NCI-H345 (cell line): ENCODE results near the gene LYZL2.
A peak's percentile ranks its signal among the peaks of the same experiment; 100 is the strongest.
"Not testable (repeated sequence)": the region's sequence is repeated elsewhere in the genome, so short reads cannot be mapped to it uniquely, and the experiment has no call there.

Experiments used
- DNase-seq: peaks from one replicate; lab custom pipeline; 2025; lab: John Stamatoyannopoulos, UW

LYZL2 gene

GRCh38 chr10:30594077-30594476, 35.5 kb downstream of the LYZL2 start:
- DNase-seq: no peak

GRCh38 chr10:30592770-30593169, 36.8 kb downstream of the LYZL2 start:
- not testable (repeated sequence) for DNase-seq

GRCh38 chr10:30591249-30591670, 38.3 kb downstream of the LYZL2 start:
- DNase-seq: peak; percentile 35

- DNase-seq: no peak
These were observed 40.1 kb downstream of the LYZL2 start for GRCh38 chr10:30589441-30589840.

- no peak for DNase-seq
These were observed 42.0 kb downstream of the LYZL2 start for GRCh38 chr10:30587522-30588031.

- DNase-seq: no peak
These were observed 42.7 kb downstream of the LYZL2 start for GRCh38 chr10:30586828-30587227.

- DNase-seq: peak; percentile 22
These were observed 45.7 kb downstream of the LYZL2 start for GRCh38 chr10:30583778-30584415.

GRCh38 chr10:30581779-30582380, 47.7 kb downstream of the LYZL2 start:
- DNase-seq: no peak

GRCh38 chr10:30580676-30581075, 48.9 kb downstream of the LYZL2 start:
- no peak for DNase-seq

- no peak for DNase-seq
These were observed 49.3 kb downstream of the LYZL2 start for GRCh38 chr10:30580241-30580640.

GRCh38 chr10:30579574-30579973, 50.0 kb downstream of the LYZL2 start:
- DNase-seq: no peak

GRCh38 chr10:30577048-30577447, 52.5 kb downstream of the LYZL2 start:
- no peak for DNase-seq

- DNase-seq: no peak
These were observed 52.9 kb downstream of the LYZL2 start for GRCh38 chr10:30576641-30577040.

GRCh38 chr10:30574432-30574796, 55.1 kb downstream of the LYZL2 start:
- DNase-seq: no peak

GRCh38 chr10:30573721-30574431, 55.7 kb downstream of the LYZL2 start:
- no peak for DNase-seq

- no peak for DNase-seq
These were observed 64.1 kb downstream of the LYZL2 start for GRCh38 chr10:30565449-30565848.

- no peak for DNase-seq
These were observed 66.8 kb downstream of the LYZL2 start for GRCh38 chr10:30562787-30563186.
